ENCODE results near the gene GIT1. TPM values are rescaled to one million over a fixed set of nuclear protein-coding genes. Genes with fewer than 3 reads are reported as not detected.

Gene GIT1
- total and polyA plus RNA-seq, 9 of the 15 experiments (the other 6 are each of a cell fraction or from before 2014, with no cell fraction given): 0.35 to 35.3 (median 17.1) TPM

DNA sequence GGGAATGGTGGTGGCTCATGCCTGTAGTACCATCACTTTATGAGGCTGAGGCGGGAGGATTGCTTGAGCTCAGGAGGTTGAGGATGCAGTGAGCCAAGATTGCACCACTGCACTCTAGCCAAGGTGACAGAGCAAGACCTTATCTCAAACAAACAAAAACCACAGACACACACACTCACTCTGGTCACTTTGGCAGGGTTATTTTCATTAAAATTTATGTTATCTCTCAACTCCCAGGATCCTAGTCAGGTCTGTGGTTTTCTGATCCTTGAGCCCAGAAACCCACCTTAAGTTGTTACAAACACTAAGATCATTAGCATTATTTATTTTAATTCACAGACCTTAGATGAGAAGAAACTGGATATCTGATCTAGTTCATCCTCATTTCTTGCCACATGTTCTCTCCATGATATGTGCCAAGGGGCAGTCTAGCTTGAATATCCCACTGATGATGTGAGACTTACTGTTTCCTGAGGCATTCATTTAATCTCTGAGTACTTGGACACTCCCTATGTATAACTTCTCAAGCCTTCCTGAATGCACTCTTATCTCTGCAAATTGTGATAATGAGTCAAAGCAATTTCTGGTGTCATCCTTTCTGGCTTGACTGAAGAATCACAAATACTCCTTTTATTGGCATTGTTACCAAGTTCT is 32.2 kb downstream of the GIT1 start (continued):
- TF ChIP-seq BRF1 (IDR thresholded peaks at IDR 0.05; ENCODE audit: borderline replicate concordance, extremely low read depth, insufficient read length): no peak
- peak; percentile 90 for TF ChIP-seq TEAD4 (IDR thresholded peaks at IDR 0.05; ENCODE audit: low read length)
- TF ChIP-seq TEAD4 (CRISPR knock-in tag; IDR thresholded peaks at IDR 0.05; ENCODE audit: borderline replicate concordance): no peak
- TF ChIP-seq ETV1 (tag; conservative IDR thresholded peaks at IDR 0.05; ENCODE audit: low read depth): no peak
- TF ChIP-seq ELF4 (CRISPR knock-in tag; IDR thresholded peaks at IDR 0.05): 0 out of 2 replicates have a peak, but pooled peaks have one; percentile 18
- no peak for TF ChIP-seq ARHGAP35 (IDR thresholded peaks at IDR 0.05; ENCODE audit: partially characterized antibody)
- TF ChIP-seq NFYB (IDR thresholded peaks at IDR 0.05; ENCODE audit: extremely low read depth, insufficient read length): no peak
- TF ChIP-seq TRIM28 (IDR thresholded peaks at IDR 0.05): no peak
- peak; percentile 78 for TF ChIP-seq CEBPG (CRISPR knock-in tag; IDR thresholded peaks at IDR 0.05)
- TF ChIP-seq CEBPG (tag; conservative IDR thresholded peaks at IDR 0.05 in 1 of 2, IDR thresholded peaks at IDR 0.05 in 1 of 2): peak; percentile 71 to 87
- no peak for TF ChIP-seq NCOA2 (IDR thresholded peaks at IDR 0.05; ENCODE audit: partially characterized antibody in 2 of 2)
- peak; percentile 95 for TF ChIP-seq DPF2 (IDR thresholded peaks at IDR 0.05)
- no peak for TF ChIP-seq MED1 (CRISPR knock-in tag; IDR thresholded peaks at IDR 0.05; ENCODE audit: borderline replicate concordance)
- no peak for TF ChIP-seq BHLHE40 (IDR thresholded peaks at IDR 0.05; ENCODE audit: low read length)
- no peak for TF ChIP-seq KAT2B (IDR thresholded peaks at IDR 0.05; ENCODE audit: low read depth, low read length)
- TF ChIP-seq PHB2 (IDR thresholded peaks at IDR 0.05; ENCODE audit: low read depth): peak; percentile 70; the same call in 1 of the 2 replicates
- TF ChIP-seq ZNF3 (CRISPR knock-in tag; IDR thresholded peaks at IDR 0.05): no peak
- peak; percentile 31; the same call in 1 of the 2 replicates for TF ChIP-seq MEF2D (tag; conservative IDR thresholded peaks at IDR 0.05; ENCODE audit: low read depth)
- peak; percentile 74 for TF ChIP-seq NFIC (IDR thresholded peaks at IDR 0.05)
- no peak for TF ChIP-seq EHMT2 (IDR thresholded peaks at IDR 0.05)
- TF ChIP-seq ZNF551 (CRISPR knock-in tag; IDR thresholded peaks at IDR 0.05): no peak
- TF ChIP-seq FOSL1 (tag; conservative IDR thresholded peaks at IDR 0.05): peak; percentile 96
- TF ChIP-seq MCM2 (IDR thresholded peaks at IDR 0.05; ENCODE audit: low read depth): no peak
- peak; percentile 71; the same call in 1 of the 2 replicates for TF ChIP-seq NBN (IDR thresholded peaks at IDR 0.05; ENCODE audit: low read depth)
- TF ChIP-seq TRIM24 (IDR thresholded peaks at IDR 0.05): peak; percentile 84 to 87
- TF ChIP-seq, protein P1, sequence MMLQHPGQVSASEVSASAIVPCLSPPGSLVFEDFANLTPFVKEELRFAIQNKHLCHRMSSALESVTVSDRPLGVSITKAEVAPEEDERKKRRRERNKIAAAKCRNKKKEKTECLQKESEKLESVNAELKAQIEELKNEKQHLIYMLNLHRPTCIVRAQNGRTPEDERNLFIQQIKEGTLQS (IDR thresholded peaks at IDR 0.05): peak; percentile 72; the same call in 1 of the 2 replicates
- TF ChIP-seq, protein P1 (CRISPR knock-in tag; conservative IDR thresholded peaks at IDR 0.05): no peak
- TF ChIP-seq HDAC1 (IDR thresholded peaks at IDR 0.05): peak in 1 of 2 experiments; percentile 80; a peak in 2 of 4 replicates
- peak; percentile 63; the same call in 1 of the 2 replicates for TF ChIP-seq MAFF (IDR thresholded peaks at IDR 0.05; ENCODE audit: low read length)
- no peak for TF ChIP-seq RBM17 (IDR thresholded peaks at IDR 0.05; ENCODE audit: borderline replicate concordance, low read depth, low read length)
- TF ChIP-seq SMARCC2 (IDR thresholded peaks at IDR 0.05; ENCODE audit: low read depth): peak; percentile 93
- no peak for TF ChIP-seq HNRNPLL (IDR thresholded peaks at IDR 0.05; ENCODE audit: low read depth, low read length, poor library complexity, severe bottlenecking)

Measured in K562 (cell line).